Activated T-cell treated with anti-CD3 and anti-CD28 coated beads, Interleukin-2, amount 50 U/mL, for 48 hours (primary cell): Measurements from ENCODE around the gene SORD.
A peak's percentile ranks its signal among the peaks of the same experiment; 100 is the strongest.

ENCODE experiments used
- DNase-seq, 2 experiments: peaks; one replicate each; pipeline ENCODE4 v3.0.0-alpha.2; 2020

The SORD gene

DNA sequence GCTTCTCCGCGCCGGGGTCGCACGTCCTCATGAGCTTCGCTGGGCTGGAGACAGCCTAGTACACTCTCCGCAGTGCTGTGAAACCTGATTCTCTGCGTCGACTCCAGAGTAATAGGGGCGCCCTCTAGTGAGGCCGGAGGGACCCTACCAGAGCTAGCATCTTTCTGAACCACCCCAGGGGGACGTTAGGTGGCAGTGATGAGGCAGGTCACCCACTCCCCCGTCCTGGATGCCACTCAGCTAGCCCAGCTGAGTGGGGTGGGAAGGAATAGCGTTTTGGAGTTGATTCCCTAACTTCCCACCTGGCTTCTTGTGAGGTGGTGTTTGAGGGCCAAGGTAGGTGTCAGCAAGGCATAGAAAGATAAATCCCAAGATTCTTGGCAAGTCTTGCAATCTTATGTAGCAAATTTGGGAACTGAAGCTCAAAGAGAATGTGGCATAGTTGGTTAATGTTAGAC is 95.2 kb downstream of the SORD start:
- peak; percentile 89 to 91 for DNase-seq

GRCh38 chr15:45118996-45119395 is 96.0 kb downstream of the SORD start:
- no peak for DNase-seq

GRCh38 chr15:45120081-45120972 is 97.3 kb downstream of the SORD start:
- DNase-seq: no peak

DNA sequence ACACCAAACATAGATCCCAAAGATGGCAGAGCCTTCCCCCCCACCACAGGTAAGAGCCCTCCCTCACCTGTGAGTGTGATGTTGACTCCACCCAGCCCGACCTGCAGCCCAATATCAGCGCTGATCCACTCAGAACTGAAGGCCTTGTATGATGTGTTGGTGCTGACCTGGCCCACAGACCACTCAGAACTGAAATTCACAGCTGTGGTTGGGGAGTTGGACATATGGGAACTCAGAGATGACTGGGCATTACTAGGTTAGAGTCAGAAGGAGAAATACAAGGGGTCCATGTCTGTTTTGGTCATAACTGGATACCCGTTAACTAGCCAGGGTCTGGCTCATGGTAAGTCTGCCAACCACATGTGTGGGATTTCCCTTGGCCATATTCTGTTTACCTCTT is 98.0 kb downstream of the SORD start:
- no peak for DNase-seq

- DNase-seq: no peak
Observed at GRCh38 chr15:45121706-45122417, 98.9 kb downstream of the SORD start.

DNA sequence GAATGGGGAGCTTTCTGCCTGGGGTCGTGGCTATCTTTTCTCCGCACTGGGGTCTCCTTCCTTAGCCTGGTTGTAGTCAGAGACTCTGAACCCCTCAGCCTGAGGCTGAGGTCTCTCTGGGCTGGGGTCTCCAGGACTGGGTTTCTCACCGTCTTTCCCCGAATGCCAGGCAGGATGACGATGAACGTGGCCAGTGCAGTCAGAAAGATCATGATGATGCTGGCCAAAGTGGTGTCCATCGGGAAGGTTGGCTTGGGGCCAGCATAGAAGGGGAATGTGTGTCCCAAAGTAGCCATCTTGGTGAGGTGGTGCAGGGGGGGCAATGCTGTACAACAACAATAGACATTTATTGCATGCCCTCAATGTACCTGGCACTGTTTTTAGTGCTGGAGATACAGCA is 99.7 kb downstream of the SORD start:
- no peak for DNase-seq

DNA sequence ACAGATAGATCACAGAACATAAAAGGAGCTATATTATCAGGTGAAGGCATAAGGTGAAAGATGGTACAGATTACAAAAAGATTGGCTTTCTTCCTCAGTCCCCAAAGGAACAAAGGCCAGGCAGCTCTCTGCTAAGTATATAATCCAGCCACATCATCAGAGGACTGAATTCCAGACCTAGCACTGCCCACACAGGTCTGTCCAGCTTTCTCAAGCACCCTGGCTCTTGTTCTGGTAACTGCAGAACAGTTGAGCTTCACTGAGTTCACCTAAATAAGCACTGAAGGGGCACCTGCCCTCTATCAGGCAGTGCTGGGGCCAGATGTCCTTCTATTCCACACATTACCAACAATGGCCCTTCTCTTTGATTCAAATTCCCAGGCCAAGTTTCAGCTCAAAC is 100.4 kb downstream of the SORD start:
- no peak for DNase-seq

DNA sequence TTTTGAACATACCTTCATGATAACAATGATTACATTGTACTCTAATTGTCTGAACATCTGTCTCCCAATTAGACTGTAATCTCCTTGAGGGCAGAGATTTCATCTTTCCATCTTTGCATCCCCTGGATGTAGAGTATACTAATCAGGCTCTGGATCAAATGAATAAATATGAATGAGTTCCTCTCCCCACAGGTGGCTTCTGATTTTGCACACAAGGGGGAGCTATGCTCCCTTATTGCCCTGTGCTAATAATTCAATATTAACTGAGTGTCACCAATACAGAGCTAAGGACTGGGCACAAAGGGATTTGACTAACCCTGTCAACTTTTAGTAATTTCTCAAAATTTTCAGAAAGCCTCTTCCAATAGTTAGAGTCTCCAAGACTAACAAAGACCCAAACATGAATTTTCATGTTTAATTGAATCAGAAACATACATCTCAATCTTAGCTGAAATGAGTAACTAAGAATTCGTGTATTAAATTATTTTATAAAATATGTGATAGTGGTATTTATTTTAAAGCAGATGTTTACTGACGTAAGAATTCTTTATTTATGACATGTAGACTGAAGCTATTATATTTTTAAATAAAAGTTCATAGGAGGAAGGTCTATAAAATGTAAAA is 103.7 kb downstream of the SORD start:
- peak; percentile 35 to 46 for DNase-seq
